Activated CD8-positive, alpha-beta T cell treated with anti-CD3 and anti-CD28 coated beads, Interleukin-2, amount 10 ng/mL, durations not matched to agents 7 days and 5 days (primary cell): ENCODE measurements around the gene ADAMTSL2. TPM values are rescaled to one million over a fixed set of nuclear protein-coding genes. Genes with fewer than 3 reads are reported as not detected.

ENCODE experiments used
- ATAC-seq: fragments of 150-1000 bp; cut with Tn5 transposase; one replicate; pipeline ENCODE4 v1.10.0; 2021; ENCODE audit warnings: moderate library complexity
- CTCF ChIA-PET: fragments of 350-600 bp; sonication (Branson Sonifier 250); formaldehyde crosslinking; loops from one replicate; lab custom pipeline; 2021; ENCODE audit warnings: antibody characterized with exemption; lab: Charles Lee
- POLR2A ChIA-PET: fragments of 350-600 bp; sonication (Branson Sonifier 250); formaldehyde crosslinking; loops from one replicate; lab custom pipeline; 2021; ENCODE audit warnings: antibody characterized with exemption; lab: Charles Lee
- DNase-seq: peaks from one replicate; pipeline ENCODE4 v3.0.0-alpha.2; 2020
- H3K27ac Mint-ChIP-seq: one replicate; pipeline ENCODE4 v1.8.0; 2021; ENCODE audit warnings: mild to moderate bottlenecking, mixed read lengths
- H3K27me3 Mint-ChIP-seq: one replicate; pipeline ENCODE4 v1.8.0; 2021; ENCODE audit warnings: low read depth, mixed read lengths
- H3K36me3 Mint-ChIP-seq: one replicate; pipeline ENCODE4 v1.8.0; 2021; ENCODE audit warnings: low read depth, mixed read lengths
- H3K4me1 Mint-ChIP-seq: one replicate; pipeline ENCODE4 v1.8.0; 2021; ENCODE audit warnings: low read depth, mixed read lengths
- H3K4me3 Mint-ChIP-seq: one replicate; pipeline ENCODE4 v1.8.0; 2021; ENCODE audit warnings: mild to moderate bottlenecking, mixed read lengths
- H3K9me3 Mint-ChIP-seq: one replicate; pipeline ENCODE4 v1.8.0; 2022; ENCODE audit warnings: mixed read lengths; ENCODE audit not compliant: insufficient read depth
- total RNA-seq, 2 experiments: library from RNA; stranded (reverse); gene quantifications; one replicate each; pipeline ENCODE4 v1.2.3, GENCODE V29; 2021

The ADAMTSL2 gene
- total RNA-seq, 2 experiments from 2014 or later: not detected

- H3K27me3 Mint-ChIP-seq: no peaks in the 10 kb centered on the region
- H3K36me3 Mint-ChIP-seq: no peaks in the 10 kb centered on the region
- no peaks in the 10 kb centered on the region for H3K4me1 Mint-ChIP-seq
- no peak overlapping the region for H3K4me3 Mint-ChIP-seq
- H3K27ac Mint-ChIP-seq: no peak overlapping the region
- ChIA-PET CTCF (no interaction called here), POLR2A (no interaction called here)
- no peaks in the 10 kb centered on the region for H3K9me3 Mint-ChIP-seq
- DNase-seq: no peak
- no peak for ATAC-seq
Observed at GRCh38 chr9:133566382-133566781, 31.9 kb downstream of the ADAMTSL2 start.

- no peak for DNase-seq
- Mint-ChIP-seq H3K4me1 (no peaks in the 10 kb centered on the region), H3K9me3 (no peaks in the 10 kb centered on the region), H3K27ac (no peak overlapping the region), H3K36me3 (no peaks in the 10 kb centered on the region), H3K4me3 (no peak overlapping the region), H3K27me3 (no peaks in the 10 kb centered on the region)
- ChIA-PET CTCF (no interaction called here), POLR2A (no interaction called here)
- no peak for ATAC-seq
Observed at GRCh38 chr9:133566817-133567216, 32.3 kb downstream of the ADAMTSL2 start.

- no peak for DNase-seq
- Mint-ChIP-seq H3K27ac (no peak overlapping the region), H3K9me3 (no peaks in the 10 kb centered on the region), H3K27me3 (no peaks in the 10 kb centered on the region), H3K4me3 (no peak overlapping the region), H3K4me1 (no peaks in the 10 kb centered on the region), H3K36me3 (no peaks in the 10 kb centered on the region)
- ATAC-seq: no peak
- POLR2A ChIA-PET: no interaction called here
- CTCF ChIA-PET: no interaction called here
Observed at GRCh38 chr9:133568186-133568585, 33.7 kb downstream of the ADAMTSL2 start.

GRCh38 chr9:133569121-133569785 lies 34.7 kb downstream of the ADAMTSL2 start:
- CTCF ChIA-PET: no interaction called here
- POLR2A ChIA-PET: no interaction called here
- H3K27me3 Mint-ChIP-seq: peaks cover under 1% of the 10 kb centered on the region
- ATAC-seq: no peak
- no peaks in the 10 kb centered on the region for H3K36me3 Mint-ChIP-seq
- H3K4me3 Mint-ChIP-seq: no peak overlapping the region
- H3K9me3 Mint-ChIP-seq: no peaks in the 10 kb centered on the region
- DNase-seq: no peak
- no peak overlapping the region for H3K27ac Mint-ChIP-seq
- no peaks in the 10 kb centered on the region for H3K4me1 Mint-ChIP-seq

GRCh38 chr9:133569891-133570690 lies 35.6 kb downstream of the ADAMTSL2 start:
- H3K4me3 Mint-ChIP-seq: no peak overlapping the region
- ChIA-PET POLR2A (no interaction called here), CTCF (no interaction called here)
- no peaks in the 10 kb centered on the region for H3K4me1 Mint-ChIP-seq
- ATAC-seq (no peak), DNase-seq (no peak)
- no peaks in the 10 kb centered on the region for H3K9me3 Mint-ChIP-seq
- no peaks in the 10 kb centered on the region for H3K36me3 Mint-ChIP-seq
- no peak overlapping the region for H3K27ac Mint-ChIP-seq
- H3K27me3 Mint-ChIP-seq: peaks cover 2% of the 10 kb centered on the region

- POLR2A ChIA-PET: no interaction called here
- no peaks in the 10 kb centered on the region for H3K9me3 Mint-ChIP-seq
- H3K27ac Mint-ChIP-seq: no peak overlapping the region
- H3K4me1 Mint-ChIP-seq: no peaks in the 10 kb centered on the region
- CTCF ChIA-PET: no interaction called here
- no peaks in the 10 kb centered on the region for H3K36me3 Mint-ChIP-seq
- H3K4me3 Mint-ChIP-seq: no peak overlapping the region
- H3K27me3 Mint-ChIP-seq: peaks cover 2% of the 10 kb centered on the region
- ATAC-seq: no peak
- no peak for DNase-seq
Observed at GRCh38 chr9:133570691-133571080, 36.2 kb downstream of the ADAMTSL2 start.

GRCh38 chr9:133571391-133571890 lies 36.9 kb downstream of the ADAMTSL2 start:
- ChIA-PET POLR2A (no interaction called here), CTCF (no interaction called here)
- ATAC-seq (no peak), DNase-seq (no peak)
- no peaks in the 10 kb centered on the region for H3K4me1 Mint-ChIP-seq
- no peak overlapping the region for H3K4me3 Mint-ChIP-seq
- H3K27me3 Mint-ChIP-seq: peaks cover 2% of the 10 kb centered on the region
- no peaks in the 10 kb centered on the region for H3K36me3 Mint-ChIP-seq
- H3K27ac Mint-ChIP-seq: no peak overlapping the region
- H3K9me3 Mint-ChIP-seq: no peaks in the 10 kb centered on the region

- POLR2A ChIA-PET: no interaction called here
- DNase-seq (no peak), ATAC-seq (no peak)
- Mint-ChIP-seq H3K9me3 (no peaks in the 10 kb centered on the region), H3K27ac (no peak overlapping the region), H3K4me3 (no peak overlapping the region), H3K27me3 (peaks cover 8% of the 10 kb centered on the region), H3K36me3 (no peaks in the 10 kb centered on the region), H3K4me1 (no peaks in the 10 kb centered on the region)
- CTCF ChIA-PET: no interaction called here
Observed at GRCh38 chr9:133571896-133572595, 37.5 kb downstream of the ADAMTSL2 start.

GRCh38 chr9:133572821-133573361 lies 38.4 kb downstream of the ADAMTSL2 start:
- no peaks in the 10 kb centered on the region for H3K9me3 Mint-ChIP-seq
- DNase-seq (no peak), ATAC-seq (no peak)
- no peaks in the 10 kb centered on the region for H3K4me1 Mint-ChIP-seq
- POLR2A ChIA-PET: no interaction called here
- CTCF ChIA-PET: no interaction called here
- no peak overlapping the region for H3K27ac Mint-ChIP-seq
- no peaks in the 10 kb centered on the region for H3K36me3 Mint-ChIP-seq
- H3K4me3 Mint-ChIP-seq: no peak overlapping the region
- H3K27me3 Mint-ChIP-seq: peaks cover 8% of the 10 kb centered on the region

- CTCF ChIA-PET: no interaction called here
- Mint-ChIP-seq H3K27me3 (peaks cover 12% of the 10 kb centered on the region), H3K27ac (no peak overlapping the region), H3K4me3 (no peak overlapping the region), H3K4me1 (no peaks in the 10 kb centered on the region), H3K9me3 (no peaks in the 10 kb centered on the region), H3K36me3 (no peaks in the 10 kb centered on the region)
- ATAC-seq (no peak), DNase-seq (no peak)
- POLR2A ChIA-PET: no interaction called here
Observed at GRCh38 chr9:133573791-133574515, 39.4 kb downstream of the ADAMTSL2 start.

- H3K36me3 Mint-ChIP-seq: no peaks in the 10 kb centered on the region
- no peaks in the 10 kb centered on the region for H3K4me1 Mint-ChIP-seq
- ATAC-seq: no peak
- no peak overlapping the region for H3K4me3 Mint-ChIP-seq
- CTCF ChIA-PET: no interaction called here
- peaks cover 16% of the 10 kb centered on the region for H3K27me3 Mint-ChIP-seq
- POLR2A ChIA-PET: no interaction called here
- H3K27ac Mint-ChIP-seq: no peak overlapping the region
- no peak for DNase-seq
- no peaks in the 10 kb centered on the region for H3K9me3 Mint-ChIP-seq
Observed at GRCh38 chr9:133574771-133575170, 40.3 kb downstream of the ADAMTSL2 start.
